Spleen (tissue), 7 donors: Measurements from ENCODE around the gene HDDC2.

ENCODE experiments used
- CTCF ChIP-seq, 11 experiments: fragments of 200-600 bp in 7 of 11; fragments of 450-650 bp in 4 of 11; sonication (generic) in 4 of 11; IDR thresholded peaks in 8 of 11; conservative IDR thresholded peaks in 3 of 11; 1 replicate in 7 of 11; 2 replicates in 4 of 11; pipeline versions ENCODE4 v1.4.0 to v1.8.0; 2016 to 2021; ENCODE audit warnings: antibody characterized with exemption in 11 of 11, inconsistent platforms in 4 of 11, mild to moderate bottlenecking in 1 of 11
- POLR2A ChIP-seq, 3 donors: fragments of 450-650 bp; IDR thresholded peaks; one replicate each; pipeline ENCODE4 v1.5.1; 2017; ENCODE audit warnings: antibody characterized with exemption in 3 of 3, mild to moderate bottlenecking in 1 of 3
- POLR2AphosphoS5 ChIP-seq, 3 donors: sonication (generic); formaldehyde crosslinking; IDR thresholded peaks; one replicate each; pipeline ENCODE4 v1.5.1; 2017; ENCODE audit warnings: antibody characterized with exemption in 3 of 3
- donor health status: DM: no; HTN: no; CAD: no; lungs with moderate emphysema.
- donor health status: DM: no; HTN: no; CAD: no.
- donor health status: DM: no; HTN: no; CAD: no.

GRCh38 chr6:125275779-125276178 is 26.0 kb downstream of the HDDC2 start:
- TF ChIP-seq POLR2A (IDR thresholded peaks at IDR 0.05): no peak
- no peak for TF ChIP-seq CTCF (IDR thresholded peaks at IDR 0.05 in 8 of 11, conservative IDR thresholded peaks at IDR 0.05 in 3 of 11)
- TF ChIP-seq POLR2AphosphoS5 (IDR thresholded peaks at IDR 0.05): no peak
